H1 (cell line): Measurements from ENCODE around the gene PRKAR2A. TPM values are rescaled to one million over a fixed set of nuclear protein-coding genes. Genes with fewer than 3 reads are reported as not detected.

Experiments
- CTCF ChIA-PET: fragments of 300-600 bp; sonication (Branson Sonifier 250); formaldehyde crosslinking; loops from one replicate; lab custom pipeline; 2021; ENCODE audit not compliant: partially characterized antibody; lab: Charles Lee
- POLR2A ChIA-PET: fragments of 300-600 bp; sonication (Branson Sonifier 250); formaldehyde crosslinking; loops from one replicate; lab custom pipeline; 2021; ENCODE audit warnings: inconsistent platforms; ENCODE audit not compliant: partially characterized antibody; lab: Charles Lee
- DNase-seq, 2 experiments: peaks; one replicate each; pipeline versions ENCODE4 v3.0.0 to v3.0.0-alpha.2; 2010 to 2022; ENCODE audit warnings: low spot score in 2 of 2, low read depth in 1 of 2, mixed read lengths in 1 of 2
- FAIRE-seq: peaks from 2 replicates; lab custom pipeline; 2011; peaks lifted over from hg19 to GRCh38; lab: Jason Lieb, UNC
- H2AFZ ChIP-seq: 2 replicates; pipeline ENCODE4 v1.8.1; 2012; ENCODE audit warnings: low read length, inconsistent platforms
- H2AK5ac ChIP-seq: 2 replicates; pipeline ENCODE4 v1.6.1; 2013; ENCODE audit warnings: low read depth, low read length
- H2BK120ac ChIP-seq: replicated peaks from 2 replicates; pipeline ENCODE3; 2013; ENCODE audit warnings: low read depth, low read length, inconsistent platforms
- H2BK12ac ChIP-seq: 2 replicates; pipeline ENCODE4 v1.6.1; 2013; ENCODE audit warnings: low read depth, low read length
- H2BK15ac ChIP-seq: 2 replicates; pipeline ENCODE4 v1.6.1; 2013; ENCODE audit warnings: low read length
- H2BK20ac ChIP-seq: 2 replicates; pipeline ENCODE4 v1.6.1; 2013; ENCODE audit warnings: low read length
- H2BK5ac ChIP-seq: 2 replicates; pipeline ENCODE4 v1.6.1; 2013; ENCODE audit warnings: low read depth, low read length
- H3K14ac ChIP-seq: 2 replicates; pipeline ENCODE4 v1.6.1; 2013; ENCODE audit warnings: inconsistent platforms; ENCODE audit not compliant: insufficient read length
- H3K18ac ChIP-seq: 2 replicates; pipeline ENCODE4 v1.6.1; 2013; ENCODE audit warnings: low read length; ENCODE audit errors: extremely low read depth
- H3K23ac ChIP-seq: 2 replicates; pipeline ENCODE4 v1.6.1; 2013; ENCODE audit warnings: inconsistent platforms; ENCODE audit not compliant: insufficient read length
- H3K23me2 ChIP-seq: 2 replicates; pipeline ENCODE4 v1.6.1; 2013; ENCODE audit warnings: low read depth, low read length
- H3K27ac ChIP-seq: 2 replicates; pipeline ENCODE4 v1.6.1; 2011; ENCODE audit warnings: low read depth, low read length, inconsistent platforms
- H3K27me3 ChIP-seq, 4 experiments: replicated peaks in 1 of 4; 1 replicate in 1 of 4; 2 replicates in 3 of 4; pipeline versions ENCODE4 v1.6.1 to v1.8.1; 2011 to 2013; ENCODE audit warnings: low read length in 3 of 4, mild to moderate bottlenecking in 3 of 4, inconsistent platforms in 2 of 4, mixed read lengths in 2 of 4, moderate library complexity in 1 of 4; ENCODE audit not compliant: control insufficient read depth in 3 of 4, insufficient read depth in 3 of 4; ENCODE audit errors: extremely low read depth in 1 of 4
- H3K36me3 ChIP-seq, 4 experiments: 2 replicates each; pipeline versions ENCODE4 v1.6.1 to v1.8.1; 2011 to 2013; ENCODE audit warnings: mild to moderate bottlenecking in 4 of 4, low read length in 3 of 4, moderate library complexity in 2 of 4, control low read depth in 1 of 4, inconsistent platforms in 1 of 4; ENCODE audit not compliant: insufficient read depth in 4 of 4, control insufficient read depth in 2 of 4
- H3K4ac ChIP-seq: replicated peaks from 2 replicates; pipeline ENCODE3; 2013; ENCODE audit warnings: low read length, low read depth, mixed read lengths, inconsistent platforms; ENCODE audit not compliant: insufficient read length
- H3K4me1 ChIP-seq, 4 experiments: replicated peaks in 1 of 4; 1 replicate in 1 of 4; 2 replicates in 3 of 4; pipeline versions ENCODE4 v1.6.1 to v1.8.1; 2011 to 2013; ENCODE audit warnings: low read length in 3 of 4, inconsistent platforms in 2 of 4, mixed read lengths in 1 of 4; ENCODE audit not compliant: insufficient read depth in 4 of 4, control insufficient read depth in 3 of 4
- H3K4me2 ChIP-seq, 2 experiments: 2 replicates each; pipeline versions ENCODE4 v1.6.1 to v1.8.1; 2011 to 2013; ENCODE audit warnings: low read depth in 2 of 2, low read length in 2 of 2, control low read depth in 1 of 2, inconsistent platforms in 1 of 2, mild to moderate bottlenecking in 1 of 2; ENCODE audit not compliant: insufficient read depth in 1 of 2
- H3K4me3 ChIP-seq, 4 experiments: fragments of 200-600, 300-600 bp in 1 of 4; sonication (generic), shearing (Covaris generic), sonication (Bioruptor Twin) in 1 of 4; 2 replicates each; pipeline versions ENCODE4 v1.5.1 to v1.8.1; 2011 to 2016; ENCODE audit warnings: low read length in 4 of 4, low read depth in 3 of 4, control low read depth in 2 of 4, inconsistent platforms in 2 of 4, mild to moderate bottlenecking in 2 of 4, mixed read lengths in 1 of 4, moderate library complexity in 1 of 4; ENCODE audit not compliant: insufficient read depth in 2 of 4; ENCODE audit errors: extremely low read depth in 1 of 4
- H3K56ac ChIP-seq: replicated peaks from 2 replicates; pipeline ENCODE3; 2013; ENCODE audit warnings: low read depth, mild to moderate bottlenecking, mixed read lengths, low read length, inconsistent platforms; ENCODE audit not compliant: insufficient read length
- H3K79me1 ChIP-seq: 2 replicates; pipeline ENCODE4 v1.6.1; 2013; ENCODE audit warnings: low read depth, low read length, control low read depth
- H3K79me2 ChIP-seq, 2 experiments: 2 replicates each; pipeline versions ENCODE4 v1.6.1 to v1.8.1; 2012 to 2013; ENCODE audit warnings: low read length in 2 of 2, mild to moderate bottlenecking in 2 of 2, inconsistent platforms in 1 of 2; ENCODE audit not compliant: insufficient read depth in 2 of 2, control insufficient read depth in 1 of 2
- H3K9ac ChIP-seq, 4 experiments: replicated peaks in 1 of 4; 1 replicate in 1 of 4; 2 replicates in 3 of 4; pipeline versions ENCODE4 v1.6.1 to v1.8.1; 2011 to 2013; ENCODE audit warnings: low read depth in 3 of 4, low read length in 3 of 4, control low read depth in 2 of 4, mild to moderate bottlenecking in 2 of 4, moderate library complexity in 2 of 4, inconsistent platforms in 1 of 4; ENCODE audit errors: extremely low read depth in 1 of 4
- H3K9me3 ChIP-seq, 2 experiments: 2 replicates each; pipeline versions ENCODE4 v1.6.1 to v1.8.1; 2012 to 2013; ENCODE audit warnings: mild to moderate bottlenecking in 2 of 2, moderate library complexity in 2 of 2, control low read depth in 1 of 2, inconsistent platforms in 1 of 2, low read depth in 1 of 2, low read length in 1 of 2, mixed read lengths in 1 of 2; ENCODE audit not compliant: insufficient read depth in 2 of 2
- H4K20me1 ChIP-seq, 2 experiments: replicated peaks in 1 of 2; 2 replicates each; pipeline versions ENCODE3 to v1.8.1; 2011 to 2013; ENCODE audit warnings: inconsistent platforms in 2 of 2, low read length in 2 of 2, mild to moderate bottlenecking in 1 of 2; ENCODE audit not compliant: insufficient read depth in 2 of 2, control insufficient read depth in 1 of 2
- H4K5ac ChIP-seq: 2 replicates; pipeline ENCODE4 v1.6.1; 2013; ENCODE audit warnings: low read length, low read depth, mixed read lengths, inconsistent platforms; ENCODE audit not compliant: insufficient read length
- H4K8ac ChIP-seq: 2 replicates; pipeline ENCODE4 v1.8.0; 2013; ENCODE audit warnings: mild to moderate bottlenecking, moderate library complexity, low read length, inconsistent platforms; ENCODE audit not compliant: insufficient read depth; ENCODE audit errors: extremely low read depth
- H4K91ac ChIP-seq: replicated peaks from 2 replicates; pipeline ENCODE3; 2013; ENCODE audit warnings: low read length, mixed read lengths, inconsistent platforms; ENCODE audit not compliant: insufficient read length
- CBX8 ChIP-seq: fragments of 300-800, 300-1000 bp; sonication (generic); IDR thresholded peaks from 2 replicates; pipeline ENCODE4 v1.7.1; 2016; ENCODE audit warnings: low read depth, low read length, borderline replicate concordance
- CEBPB ChIP-seq: IDR thresholded peaks from 2 replicates; pipeline ENCODE4 v1.6.1; 2012; ENCODE audit warnings: low read depth, low read length
- CREB1 ChIP-seq: IDR thresholded peaks from 2 replicates; pipeline ENCODE4 v1.6.1; 2012; ENCODE audit warnings: inconsistent platforms
- FOSL1 ChIP-seq: IDR thresholded peaks from 2 replicates; pipeline ENCODE4 v1.6.1; 2011; ENCODE audit warnings: mild to moderate bottlenecking, low read depth, low read length, moderate library complexity; ENCODE audit not compliant: insufficient read depth
- KDM4A ChIP-seq: IDR thresholded peaks from one replicate; pipeline ENCODE4 v1.7.1; 2012; ENCODE audit warnings: low read depth, mild to moderate bottlenecking, moderate library complexity, low read length, inconsistent platforms; ENCODE audit not compliant: severe bottlenecking
- NANOG ChIP-seq: IDR thresholded peaks from 2 replicates; pipeline ENCODE4 v1.6.1; 2011; ENCODE audit warnings: low read length, low read depth, mild to moderate bottlenecking, inconsistent platforms; ENCODE audit not compliant: insufficient read depth, poor library complexity, severe bottlenecking
- NRF1 ChIP-seq: IDR thresholded peaks from 2 replicates; pipeline ENCODE4 v1.6.1; 2011; ENCODE audit warnings: mild to moderate bottlenecking, low read depth, low read length, improper control_type of control experiment
- POU5F1 ChIP-seq: IDR thresholded peaks from 2 replicates; pipeline ENCODE4 v1.6.1; 2011; ENCODE audit warnings: low read depth, mild to moderate bottlenecking, low read length, moderate library complexity
- RAD21 ChIP-seq, 2 experiments: IDR thresholded peaks in 1 of 2; conservative IDR thresholded peaks in 1 of 2; 2 replicates each; pipeline ENCODE4 v1.6.1; 2011; ENCODE audit warnings: low read depth in 2 of 2, low read length in 2 of 2, improper control_type of control experiment in 1 of 2, inconsistent platforms in 1 of 2, mild to moderate bottlenecking in 1 of 2, moderate library complexity in 1 of 2
- SRF ChIP-seq: IDR thresholded peaks from 2 replicates; pipeline ENCODE4 v1.6.1; 2011; ENCODE audit warnings: mild to moderate bottlenecking, low read depth, low read length, moderate library complexity
- TAF1 ChIP-seq: IDR thresholded peaks from 2 replicates; pipeline ENCODE4 v1.6.1; 2011; ENCODE audit warnings: mild to moderate bottlenecking, low read depth, low read length
- USF2 ChIP-seq: IDR thresholded peaks from 2 replicates; pipeline ENCODE4 v1.6.1; 2011; ENCODE audit warnings: low read length, improper control_type of control experiment
- WGBS, 2 experiments: shearing (Covaris generic) in 1 of 2; methylation state at CpG; one replicate each; pipeline versions ENCODE4 v1.1.6 to v1.1.7; 2013 to 2015; ENCODE audit warnings: low lambda C conversion rate in 2 of 2, mixed read lengths in 2 of 2, inconsistent platforms in 1 of 2, low coverage in 1 of 2, missing lambda C conversion rate in 1 of 2; ENCODE audit not compliant: insufficient replicate concordance in 2 of 2, insufficient coverage in 1 of 2, insufficient read length in 1 of 2; ENCODE audit errors: extremely low coverage in 1 of 2, missing lambda C conversion rate in 1 of 2; 5-methylcytosine and 5-hydroxymethylcytosine counted together
- polyA plus RNA-seq, 7 experiments: library from polyadenylated mRNA; depleted of rRNA in 3 of 7; stranded (reverse) in 5 of 7; unstranded in 2 of 7; fragments of >200 nt in 5 of 7; fragments of 200-250 nt in 2 of 7; gene quantifications; 1 replicate in 5 of 7; 2 replicates in 1 of 7; 4 replicates in 1 of 7; pipeline versions ENCODE4 v1.2.1 to v1.2.3, GENCODE V29; 2011 to 2013; ENCODE audit warnings: missing spikeins in 2 of 7, mixed read lengths in 2 of 7
- total RNA-seq: library from RNA; stranded (reverse); fragmentation: NEBNext Ultra II Directional; extraction: Animal tissue kit (Norgen Biotek cat#: 25700); gene quantifications from 2 replicates; pipeline ENCODE4 v1.2.1, GENCODE V29; 2021
- TF ChIP-seq, protein P1 (sequence below): IDR thresholded peaks from 2 replicates; pipeline ENCODE4 v1.6.1; 2011; ENCODE audit warnings: low read depth, mild to moderate bottlenecking, low read length; ENCODE audit not compliant: insufficient read depth

The PRKAR2A gene
- total and polyA plus RNA-seq, 2 of the 8 experiments (the other 6 are each of a cell fraction or from before 2014, with no cell fraction given) = 6.3 to 42.4 TPM

DNA sequence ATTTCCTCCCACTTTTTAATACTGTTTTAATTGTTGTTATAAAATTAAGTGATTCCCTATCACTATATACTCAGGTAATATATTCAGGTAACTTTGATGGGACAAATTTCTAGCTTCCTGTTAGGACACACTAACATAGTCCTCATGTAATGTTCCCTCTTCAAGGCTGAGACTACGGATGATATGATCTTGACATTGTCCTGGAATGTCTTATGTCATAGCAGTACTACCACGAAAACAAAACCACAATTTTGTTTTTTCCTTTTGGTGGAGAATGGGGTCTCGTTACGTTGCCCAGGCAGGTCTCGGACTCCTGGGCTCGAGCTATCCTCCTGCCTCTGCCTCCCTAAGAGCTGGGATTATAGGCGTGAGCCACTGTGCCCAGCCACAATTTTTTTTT is 103.9 kb downstream of the PRKAR2A start:
- no peak for DNase-seq
- 94% methylated on average over 7 of the region's 7 CpGs; no CpG with 5 or more reads in 1 of the 2 experiments for WGBS, 2 experiments
- no peaks in the 10 kb centered on the region for H3K36me3 ChIP-seq
- no peak for FAIRE-seq
- no peak overlapping the region for H2AK5ac ChIP-seq
- H4K20me1 ChIP-seq = no peaks in the 10 kb centered on the region
- no peak overlapping the region for H3K23ac ChIP-seq
- ChIA-PET POLR2A (no interaction called here), CTCF (interaction anchor here (1.0 to 1.6 kb wide), 2 partner anchors 8 to 189 kb away, joined by 3 to 6 read pairs; no protein-coding TSS in a partner anchor)
- no peak overlapping the region for H3K27ac ChIP-seq
- no peak overlapping the region for H2BK120ac ChIP-seq
- no peak overlapping the region for H3K4ac ChIP-seq
- H2AFZ ChIP-seq = no peak overlapping the region
- H2BK15ac ChIP-seq = no peak overlapping the region
- no peak overlapping the region for H3K4me3 ChIP-seq
- H2BK20ac ChIP-seq = no peak overlapping the region
- TF ChIP-seq, protein P1, sequence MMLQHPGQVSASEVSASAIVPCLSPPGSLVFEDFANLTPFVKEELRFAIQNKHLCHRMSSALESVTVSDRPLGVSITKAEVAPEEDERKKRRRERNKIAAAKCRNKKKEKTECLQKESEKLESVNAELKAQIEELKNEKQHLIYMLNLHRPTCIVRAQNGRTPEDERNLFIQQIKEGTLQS = no peak
- TF ChIP-seq NANOG = no peak
- TF ChIP-seq CEBPB = no peak
- no peak for TF ChIP-seq FOSL1
- no peak for TF ChIP-seq CBX8
- TF ChIP-seq POU5F1 = no peak
- no peak for TF ChIP-seq CREB1
- TF ChIP-seq USF2 = no peak
- no peak for TF ChIP-seq TAF1
- TF ChIP-seq KDM4A = no peak
- no peak for TF ChIP-seq NRF1
- no peak for TF ChIP-seq SRF
- TF ChIP-seq RAD21 (IDR thresholded peaks at IDR 0.05 in 1 of 2, conservative IDR thresholded peaks at IDR 0.05 in 1 of 2; ENCODE audit: low read depth in 2 of 2, low read length in 2 of 2) = no peak
- no peaks in the 10 kb centered on the region for H3K79me1 ChIP-seq
- peaks cover 0 to 4% (median 0%) of the 10 kb centered on the region in 4 experiments; a peak in 2 of 7 replicates for H3K4me1 ChIP-seq
- H4K8ac ChIP-seq = no peak overlapping the region
- H2BK12ac ChIP-seq = no peak overlapping the region
- no peak overlapping the region for H3K4me2 ChIP-seq
- no peak overlapping the region for H3K56ac ChIP-seq
- no peak overlapping the region for H2BK5ac ChIP-seq
- no peaks in the 10 kb centered on the region; a peak in 1 of 7 replicates for H3K27me3 ChIP-seq
- H3K18ac ChIP-seq = no peak overlapping the region
- no peak overlapping the region for H3K14ac ChIP-seq
- no peak overlapping the region for H4K91ac ChIP-seq
- H4K5ac ChIP-seq = no peak overlapping the region
- no peaks in the 10 kb centered on the region for H3K9me3 ChIP-seq
- no peak overlapping the region for H3K9ac ChIP-seq
- H3K23me2 ChIP-seq = no peaks in the 10 kb centered on the region
- no peaks in the 10 kb centered on the region for H3K79me2 ChIP-seq
